Vagina (tissue), 2 donors: ENCODE data around the gene CD248. TPM values are rescaled to one million over a fixed set of nuclear protein-coding genes. Genes with fewer than 3 reads are reported as not detected.

Experiments used
- DNase-seq, 2 donors: peaks; one replicate each; pipeline ENCODE4 v3.0.0-alpha.2; 2017; ENCODE audit errors: extremely low spot score in 2 of 2
- H3K27ac ChIP-seq: fragments of 200-600 bp; sonication (generic); one replicate; pipeline ENCODE4 v1.5.1; 2019
- H3K27me3 ChIP-seq: fragments of 200-600 bp; sonication (generic); one replicate; pipeline ENCODE4 v1.5.1; 2019
- H3K36me3 ChIP-seq, 2 donors: fragments of 200-600 bp; sonication (generic); one replicate each; pipeline ENCODE4 v1.5.1; 2017 to 2019
- H3K4me1 ChIP-seq: fragments of 200-600 bp; sonication (generic); one replicate; pipeline ENCODE4 v1.5.1; 2019
- H3K4me3 ChIP-seq, 2 donors: fragments of 200-600 bp; sonication (generic); 1 replicate in 1 of 2; 2 replicates in 1 of 2; pipeline ENCODE4 v1.5.1; 2016 to 2019
- H3K9me3 ChIP-seq: fragments of 200-600 bp; sonication (generic); one replicate; pipeline ENCODE4 v1.5.1; 2019
- CTCF ChIP-seq, 3 experiments: fragments of 450-650 bp in 2 of 3; fragments of 200-600 bp in 1 of 3; sonication (generic) in 1 of 3; IDR thresholded peaks; one replicate each; pipeline ENCODE4 v1.5.1; 2017 to 2019; ENCODE audit warnings: antibody characterized with exemption in 3 of 3, mild to moderate bottlenecking in 2 of 3, moderate library complexity in 2 of 3
- POLR2A ChIP-seq, 2 donors: fragments of 450-650 bp; IDR thresholded peaks; one replicate each; pipeline ENCODE4 v1.6.1; 2017; ENCODE audit warnings: antibody characterized with exemption in 2 of 2, mild to moderate bottlenecking in 2 of 2, moderate library complexity in 2 of 2
- POLR2AphosphoS5 ChIP-seq, 2 donors: sonication (generic); formaldehyde crosslinking; IDR thresholded peaks; one replicate each; pipeline ENCODE4 v1.9.0; 2017; ENCODE audit warnings: antibody characterized with exemption in 2 of 2, mild to moderate bottlenecking in 2 of 2, low read depth in 1 of 2; ENCODE audit not compliant: insufficient read depth in 1 of 2
- intact Hi-C: fragments of 100-400 bp; cut with DNase I; formaldehyde crosslinking; loops from one replicate; pipeline ENCODE4 v1.15.1; 2023
- total RNA-seq: library from RNA; depleted of rRNA; stranded (reverse); fragments of >200 nt; gene quantifications from one replicate; pipeline ENCODE4 v1.2.3, GENCODE V29; 2016

CD248 gene
- total RNA-seq, 1 donor from 2014 or later = 45.2 TPM

- TF ChIP-seq CTCF (IDR thresholded peaks at IDR 0.05) = no peak
- DNase-seq = no peak
Measured at GRCh38 chr11:66333220-66333877, 16.5 kb upstream of the CD248 start.

GRCh38 chr11:66332371-66333219 lies 15.8 kb upstream of the CD248 start:
- intact Hi-C loops = no loop called here
- H3K27me3 ChIP-seq = no peaks in the 10 kb centered on the region
- no peaks in the 10 kb centered on the region for H3K9me3 ChIP-seq
- TF ChIP-seq CTCF (IDR thresholded peaks at IDR 0.05) = no peak
- no peak for TF ChIP-seq POLR2A (IDR thresholded peaks at IDR 0.05)
- no peak for TF ChIP-seq POLR2AphosphoS5 (IDR thresholded peaks at IDR 0.05; ENCODE audit: insufficient read depth in 1 of 2, low read depth in 1 of 2)
- no peak for DNase-seq
- H3K36me3 ChIP-seq = peaks cover 0 to 12% of the 10 kb centered on the region in 2 donors
- peaks cover 50% of the 10 kb centered on the region for H3K4me1 ChIP-seq
- no peak overlapping the region for H3K4me3 ChIP-seq
- no peak overlapping the region for H3K27ac ChIP-seq

More at GRCh38 chr11:66333220-66333877, 16.5 kb upstream of the CD248 start:
- Histone ChIP-seq H3K36me3 (peaks cover 0 to 14% of the 10 kb centered on the region in 2 donors), H3K4me1 (peaks cover 50% of the 10 kb centered on the region), H3K4me3 (no peak overlapping the region), H3K27me3 (no peaks in the 10 kb centered on the region), H3K9me3 (no peaks in the 10 kb centered on the region), H3K27ac (no peak overlapping the region)
- intact Hi-C loops = no loop called here

GRCh38 chr11:66331542-66332370 lies 14.9 kb upstream of the CD248 start:
- H3K36me3 ChIP-seq = peaks cover 0 to 12% of the 10 kb centered on the region in 2 donors
- H3K4me3 ChIP-seq = no peak overlapping the region
- no peaks in the 10 kb centered on the region for H3K27me3 ChIP-seq
- no peak for TF ChIP-seq POLR2A (IDR thresholded peaks at IDR 0.05)
- no peak for TF ChIP-seq CTCF (IDR thresholded peaks at IDR 0.05)
- TF ChIP-seq POLR2AphosphoS5 (IDR thresholded peaks at IDR 0.05; ENCODE audit: insufficient read depth in 1 of 2, low read depth in 1 of 2) = no peak
- intact Hi-C loops = no loop called here
- peaks cover 50% of the 10 kb centered on the region for H3K4me1 ChIP-seq
- no peaks in the 10 kb centered on the region for H3K9me3 ChIP-seq
- DNase-seq = no peak
- H3K27ac ChIP-seq = no peak overlapping the region

GRCh38 chr11:66330931-66331330 lies 14.1 kb upstream of the CD248 start:
- H3K4me3 ChIP-seq = no peak overlapping the region
- no peaks in the 10 kb centered on the region for H3K9me3 ChIP-seq
- no peak overlapping the region for H3K27ac ChIP-seq
- TF ChIP-seq POLR2A (IDR thresholded peaks at IDR 0.05) (no peak), CTCF (IDR thresholded peaks at IDR 0.05) (no peak), POLR2AphosphoS5 (IDR thresholded peaks at IDR 0.05; ENCODE audit: insufficient read depth in 1 of 2, low read depth in 1 of 2) (no peak)
- no peak for DNase-seq
- peaks cover 50% of the 10 kb centered on the region for H3K4me1 ChIP-seq
- H3K36me3 ChIP-seq = peaks cover 0 to 12% of the 10 kb centered on the region in 2 donors
- H3K27me3 ChIP-seq = no peaks in the 10 kb centered on the region
- intact Hi-C loops = no loop called here
